HG03175 (cell line): Measurements from ENCODE around the gene ELL2.
A peak's percentile ranks its signal among the peaks of the same experiment; 100 is the strongest.
"Not testable (repeated sequence)": the region's sequence is repeated elsewhere in the genome, so short reads cannot be mapped to it uniquely, and the experiment has no call there.

Experiments
- ATAC-seq: cut with Tn5 transposase; IDR thresholded peaks from one replicate; pipeline ENCODE4 v1.9.1; 2021; ENCODE audit warnings: mild to moderate bottlenecking, moderate library complexity; ENCODE audit not compliant: unreplicated experiment

Gene ELL2

GRCh38 chr5:95862671-95863382 lies 98.8 kb downstream of the ELL2 start:
- no peak for ATAC-seq

DNA sequence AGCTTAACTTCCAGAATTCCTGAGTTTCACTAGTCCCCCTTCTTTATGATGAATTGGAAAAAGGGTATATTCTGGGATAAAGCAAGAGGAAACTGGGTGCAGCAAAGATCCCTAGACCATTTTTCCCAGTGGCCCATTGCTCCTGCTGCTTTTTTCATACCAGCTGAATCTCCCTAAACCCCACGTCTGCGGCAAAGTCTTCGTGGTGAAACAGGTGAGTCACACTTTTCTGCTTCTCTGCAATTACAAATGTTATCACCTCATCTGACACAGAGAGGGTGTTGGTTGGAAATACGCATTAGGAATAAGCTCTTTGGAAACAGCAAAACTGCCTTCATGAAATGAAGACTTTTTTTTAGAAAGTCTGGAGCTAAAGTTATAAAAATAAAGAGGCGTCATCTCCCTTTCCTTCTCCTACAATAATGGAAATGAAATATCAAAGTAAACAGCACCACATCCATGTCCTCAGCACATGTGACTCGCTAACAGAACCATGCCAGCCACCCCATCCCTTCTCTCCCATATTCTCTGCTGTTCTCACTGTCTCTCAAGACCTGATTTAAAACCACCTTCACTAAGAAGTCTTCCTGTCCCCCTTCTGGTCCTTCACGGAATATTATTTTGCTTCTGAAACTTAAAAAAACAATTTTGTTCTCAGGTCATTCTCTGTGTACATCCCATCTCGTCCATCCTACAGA lies 99.6 kb downstream of the ELL2 start:
- ATAC-seq, result no peak

DNA sequence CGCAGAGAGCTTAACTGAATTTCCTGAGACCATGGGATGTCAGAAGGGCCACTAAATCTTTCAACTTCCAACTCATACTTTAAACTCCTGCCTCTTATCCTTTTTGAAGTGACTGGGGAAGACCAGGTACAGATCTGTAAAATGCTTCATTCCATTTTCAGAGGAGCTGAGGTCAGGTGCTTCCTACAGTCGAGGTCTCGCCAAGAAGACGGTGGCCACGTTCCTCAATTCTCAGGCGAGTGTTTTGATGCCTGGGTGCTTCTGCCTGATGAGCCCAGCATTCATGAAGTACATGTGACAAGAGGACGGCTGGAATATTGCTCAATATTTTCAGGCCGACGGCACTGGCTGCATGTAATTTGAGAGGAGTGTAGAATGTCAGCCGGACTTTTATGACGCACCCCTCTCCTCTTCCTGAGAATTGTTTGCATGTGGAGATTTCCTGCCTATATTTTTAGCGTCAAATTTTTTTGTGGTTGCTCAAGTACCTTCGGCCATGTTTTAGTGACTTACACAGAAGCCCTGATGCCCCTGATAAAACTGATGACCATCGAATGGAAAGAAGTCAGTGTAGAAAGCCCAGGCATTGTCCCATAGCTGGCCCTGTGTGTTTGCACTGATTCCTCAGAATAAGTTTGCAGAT lies 100.3 kb downstream of the ELL2 start:
- no peak for ATAC-seq

DNA sequence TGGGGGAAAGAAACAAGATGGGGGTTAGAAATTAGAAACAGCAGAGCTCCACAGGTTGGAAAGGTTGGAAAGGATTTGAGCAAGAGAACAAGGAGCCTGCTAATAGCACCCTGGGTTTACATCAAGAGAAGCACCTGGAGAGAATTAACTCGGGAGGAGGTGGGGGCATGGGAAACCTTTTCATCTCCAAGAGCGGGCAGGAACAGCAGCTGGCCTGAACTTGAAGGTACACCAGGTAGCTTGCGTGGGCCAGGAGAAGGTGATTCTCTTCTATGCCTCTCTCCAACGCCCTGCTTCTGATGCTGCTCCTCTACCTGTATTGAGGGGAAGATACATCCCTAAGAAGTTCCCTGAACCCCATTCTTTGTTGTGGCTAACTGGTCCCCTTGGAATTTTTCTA lies 102.0 kb downstream of the ELL2 start:
- no peak for ATAC-seq

GRCh38 chr5:95858661-95859595 lies 102.7 kb downstream of the ELL2 start:
- peak; percentile 97 for ATAC-seq

DNA sequence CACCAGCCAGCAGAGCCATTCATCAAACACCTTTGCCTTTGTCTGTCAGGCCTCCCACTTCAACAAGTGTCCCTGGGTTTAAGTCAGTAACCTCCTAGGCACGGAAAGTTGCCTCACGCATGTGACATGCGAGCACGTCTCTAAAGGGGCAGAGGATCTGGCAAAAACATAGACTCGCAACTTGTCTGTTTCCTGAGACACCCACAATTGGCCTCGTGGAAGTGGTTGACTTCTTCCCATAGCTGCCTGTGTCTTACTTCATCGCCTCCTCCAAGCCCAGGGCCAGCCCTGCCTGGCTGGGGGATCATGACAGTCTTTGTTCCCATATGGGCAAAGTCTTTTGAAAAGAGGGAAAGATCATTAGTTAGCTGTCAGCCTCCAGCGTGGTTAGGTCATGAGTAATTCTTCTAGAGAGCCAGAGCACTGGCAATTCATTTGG lies 103.6 kb downstream of the ELL2 start:
- no peak for ATAC-seq

DNA sequence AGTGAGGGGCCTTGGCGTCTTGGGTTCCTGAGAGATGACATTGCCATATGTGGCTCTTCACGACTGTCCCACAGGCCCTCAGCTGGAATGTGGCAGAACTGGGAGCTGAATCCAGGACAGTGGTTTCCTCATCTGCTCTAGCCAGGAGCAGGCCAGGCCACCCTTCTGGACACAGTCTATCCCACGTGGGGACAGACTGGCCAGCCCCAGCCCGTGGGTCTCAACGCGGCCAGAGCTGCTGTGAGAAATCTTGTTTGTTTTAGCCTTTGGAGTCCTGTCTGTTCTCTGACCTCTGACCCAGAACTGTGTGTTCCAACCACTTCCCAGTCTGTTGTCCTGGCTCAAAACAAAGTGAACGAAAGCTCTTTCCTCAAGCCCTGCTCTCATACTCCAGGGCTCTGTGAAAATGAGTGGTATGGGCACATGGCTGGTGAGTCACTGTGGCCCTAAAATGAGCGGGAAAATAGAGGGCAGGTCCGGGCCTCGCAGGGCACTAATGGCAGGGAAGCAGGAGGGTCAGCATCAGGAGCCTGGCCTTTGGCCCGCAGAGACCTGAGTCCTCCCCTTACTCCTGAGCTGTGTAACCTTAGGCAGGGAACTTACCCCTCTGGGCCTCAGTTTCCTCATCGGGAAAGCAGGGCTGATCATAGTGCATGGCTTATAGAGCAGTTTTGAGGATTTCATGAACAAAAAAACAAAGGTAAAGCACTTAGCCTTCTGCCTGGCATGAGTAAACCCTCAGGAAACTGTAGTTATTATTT lies 104.3 kb downstream of the ELL2 start:
- ATAC-seq, result no peak

DNA sequence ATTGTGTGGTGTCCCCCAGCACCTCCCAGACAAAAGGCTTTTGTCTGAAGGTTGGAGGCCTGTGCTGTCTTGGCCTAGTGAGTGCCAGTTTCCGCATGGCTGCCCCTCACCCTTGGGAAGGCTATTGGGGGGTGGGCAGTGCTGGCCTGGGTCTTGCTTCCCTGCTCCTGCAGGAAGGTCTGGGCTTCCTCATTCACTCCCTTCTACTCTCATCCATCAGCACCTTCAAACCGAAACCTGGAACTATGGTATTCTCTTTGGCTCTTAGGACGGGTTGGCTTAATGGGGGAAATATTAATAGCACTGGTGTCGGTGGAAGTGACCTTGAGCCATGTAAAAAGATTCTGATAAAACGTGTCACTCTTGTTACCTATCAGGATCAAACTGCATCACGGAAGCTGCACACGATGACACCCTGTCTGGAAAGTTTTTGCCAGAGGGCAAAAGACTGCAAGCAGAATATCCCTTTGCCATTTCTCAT lies 105.1 kb downstream of the ELL2 start:
- no peak for ATAC-seq

DNA sequence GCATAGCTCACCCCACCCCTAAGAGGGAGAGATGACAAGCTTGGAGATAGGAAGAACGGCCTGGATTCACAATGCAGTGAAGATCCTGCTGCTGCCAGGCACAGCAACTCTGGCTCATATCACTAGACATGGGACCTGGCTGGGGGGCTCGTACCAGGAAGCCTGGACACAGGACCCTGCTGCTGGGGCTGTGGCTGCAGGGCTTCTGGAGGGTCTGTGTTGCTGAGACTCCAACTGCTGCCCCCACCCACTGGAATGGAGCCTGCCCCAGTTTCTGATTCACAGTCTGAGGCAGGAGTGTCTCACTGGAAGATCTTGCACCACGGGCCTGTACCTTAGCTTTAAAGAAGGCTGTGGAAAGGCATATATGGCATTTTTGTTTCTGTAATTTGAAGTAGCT lies 108.2 kb downstream of the ELL2 start:
- ATAC-seq, result no peak

GRCh38 chr5:95852567-95852966 lies 109.1 kb downstream of the ELL2 start:
- ATAC-seq, result no peak

- ATAC-seq, result not testable (repeated sequence)
Measured at GRCh38 chr5:95851141-95851540, 110.5 kb downstream of the ELL2 start.

DNA sequence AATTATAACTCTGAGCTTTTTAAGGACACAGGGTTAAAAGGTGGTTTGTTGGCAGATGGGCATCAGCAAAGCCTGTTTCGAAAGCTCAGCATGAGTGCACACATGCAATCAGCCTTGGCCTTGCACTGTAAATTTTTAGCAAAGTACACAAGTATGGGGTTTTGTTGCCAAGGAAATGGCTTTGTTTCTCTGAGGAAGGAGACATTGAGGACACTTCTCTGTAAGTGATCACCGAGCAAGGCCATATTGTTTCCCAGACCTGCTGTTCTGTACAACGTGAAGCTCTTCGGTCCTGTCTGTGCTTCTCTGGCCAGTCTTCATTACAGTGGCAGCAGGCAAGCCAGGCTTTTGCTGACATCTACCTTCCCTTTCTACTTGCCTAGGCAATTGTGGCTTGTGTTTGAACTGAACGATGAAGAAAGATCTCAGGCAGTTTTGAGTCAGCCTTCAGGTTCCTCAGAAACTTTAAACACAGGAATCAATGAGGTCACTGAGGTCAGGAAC lies 111.2 kb downstream of the ELL2 start:
- no peak for ATAC-seq

DNA sequence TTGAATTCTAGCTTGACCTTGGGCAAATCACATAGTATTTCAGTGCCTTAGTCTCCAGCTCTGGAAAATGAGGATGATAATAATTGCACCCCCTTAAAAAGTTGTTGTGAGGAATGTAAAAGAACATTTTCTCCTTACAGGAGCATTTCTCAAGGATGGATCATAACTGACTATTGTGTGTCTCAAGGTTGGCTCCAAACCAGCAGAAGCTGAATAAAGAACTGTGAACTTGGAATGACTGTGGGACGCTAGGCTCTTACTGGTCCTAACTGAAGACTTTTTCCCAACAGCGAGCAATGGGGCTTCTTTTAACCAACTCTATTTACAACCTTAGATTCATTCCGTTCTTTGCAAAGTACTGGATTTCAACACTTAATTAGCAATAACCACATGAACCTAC lies 113.0 kb downstream of the ELL2 start:
- no peak for ATAC-seq

DNA sequence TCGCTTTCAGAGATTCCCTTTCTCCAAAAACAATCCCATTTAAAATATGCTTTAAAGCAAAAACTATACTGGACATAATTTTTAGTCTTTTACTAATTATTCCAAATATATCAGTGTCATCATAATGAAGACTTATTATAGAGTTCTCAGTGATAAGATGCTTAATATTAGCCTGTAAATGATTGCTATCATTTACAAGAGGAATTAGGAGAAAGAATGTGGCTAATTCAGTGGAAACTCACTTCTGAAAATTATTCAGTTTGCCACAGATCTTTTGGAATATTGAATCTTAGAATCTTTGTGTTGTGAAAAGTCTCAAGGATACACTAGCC lies 114.4 kb downstream of the ELL2 start:
- no peak for ATAC-seq

DNA sequence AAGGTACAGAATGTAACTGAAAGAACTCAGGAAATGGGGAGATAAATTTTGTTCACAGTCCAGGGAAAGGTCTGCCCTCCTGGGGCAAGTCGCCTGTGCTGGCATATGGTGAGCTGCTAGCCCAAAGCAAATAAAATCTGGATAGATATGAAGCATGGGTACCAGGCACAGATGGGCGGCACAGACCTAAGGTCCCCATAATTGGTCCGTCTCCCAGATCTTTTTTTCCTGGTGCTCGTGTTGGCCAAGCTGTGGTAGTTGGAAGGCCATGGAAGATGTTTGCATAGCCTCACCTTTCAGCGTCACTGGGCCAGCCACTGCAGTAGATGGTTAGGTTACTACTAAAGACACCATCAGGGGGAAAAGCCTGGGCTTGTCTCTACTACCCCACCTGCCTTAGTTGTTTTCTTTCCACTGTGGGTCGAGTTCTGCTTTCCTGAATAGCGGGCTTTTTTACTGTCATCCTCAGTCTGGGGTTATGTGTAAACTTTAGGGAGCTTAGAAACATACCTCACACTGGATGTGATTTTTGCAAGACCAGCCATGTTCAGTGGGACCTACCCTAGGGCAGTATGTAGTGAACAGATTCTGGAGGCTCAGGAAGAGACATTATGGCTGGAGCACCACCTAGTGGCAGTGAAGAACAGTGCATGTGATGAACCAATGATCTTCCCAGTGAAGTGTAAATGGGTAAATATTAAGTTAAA lies 114.9 kb downstream of the ELL2 start:
- ATAC-seq, result peak; percentile 65

GRCh38 chr5:95845391-95845790 lies 116.3 kb downstream of the ELL2 start:
- no peak for ATAC-seq

DNA sequence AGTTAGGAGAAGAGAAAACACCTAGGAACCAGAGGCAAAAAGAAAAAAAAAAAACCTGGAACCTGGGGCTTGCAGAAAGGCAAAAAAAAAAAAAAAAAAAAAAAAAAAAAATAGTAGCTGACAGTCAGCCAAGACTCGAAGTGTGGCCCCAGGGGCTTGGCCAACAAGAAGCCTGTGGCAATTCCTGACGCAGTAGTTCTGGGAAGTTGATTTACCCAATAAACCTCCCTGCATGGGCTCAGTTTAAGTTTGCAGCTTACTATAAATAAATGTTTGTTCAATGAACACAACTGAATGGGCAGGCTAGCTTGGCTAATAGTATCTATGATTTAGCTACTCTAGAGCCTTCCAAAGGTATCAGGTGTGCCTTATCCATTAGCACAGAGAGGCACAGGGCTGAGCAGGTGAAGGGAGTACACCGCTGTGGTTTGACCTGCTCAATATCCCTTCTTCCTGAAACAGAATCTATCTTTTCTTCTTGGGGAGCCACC lies 117.9 kb downstream of the ELL2 start:
- no peak for ATAC-seq

DNA sequence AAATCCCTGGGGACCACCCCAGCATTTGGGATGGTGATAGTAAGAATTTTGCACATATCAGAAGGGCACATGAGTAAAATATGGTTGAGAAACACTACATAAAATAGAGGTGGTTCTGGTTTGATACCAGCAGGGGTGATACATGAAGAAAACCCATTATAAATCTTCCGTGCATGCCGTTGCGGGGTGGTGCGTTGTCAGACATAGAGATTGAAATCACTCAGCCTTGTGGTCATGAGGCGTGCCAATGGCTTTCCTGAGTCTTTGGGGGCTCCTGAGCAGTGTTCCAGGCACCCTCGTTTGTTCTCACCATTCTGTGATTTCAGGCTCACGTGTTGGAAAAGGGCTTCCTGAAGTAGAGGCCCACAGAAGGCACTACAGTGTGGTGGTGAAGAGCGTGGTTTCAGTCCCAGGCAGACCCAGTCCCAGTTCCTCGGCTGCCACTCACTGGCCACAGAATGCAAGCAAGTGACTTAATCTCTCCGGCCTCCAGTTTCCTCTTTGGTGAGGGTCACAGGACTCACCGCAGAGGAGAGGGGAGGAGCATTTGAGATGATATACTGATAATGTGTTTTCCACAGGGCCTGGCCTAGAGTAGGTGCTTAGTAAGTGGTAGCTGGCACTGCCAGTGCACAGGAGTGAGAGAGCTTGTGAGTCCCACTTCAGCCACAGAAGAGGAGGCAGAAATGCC lies 118.7 kb downstream of the ELL2 start:
- peak; percentile 84 for ATAC-seq
